Renal cortex interstitium (tissue), 11 donors: ENCODE data around the gene LHFPL2. TPM values are rescaled to one million over a fixed set of nuclear protein-coding genes. Genes with fewer than 3 reads are reported as not detected.

Source experiments
- DNase-seq, 11 donors: peaks; one replicate each; pipeline ENCODE4 v3.0.0-alpha.2; 2013; ENCODE audit warnings: low read depth in 9 of 11, low spot score in 4 of 11; ENCODE audit errors: extremely low read depth in 1 of 11
- polyA plus RNA-seq, 3 donors: library from polyadenylated mRNA; unstranded; fragments of 120-200 nt; gene quantifications; one replicate each; pipeline ENCODE4 v1.2.1, GENCODE V29; 2013; ENCODE audit not compliant: insufficient read length in 3 of 3

LHFPL2 gene
- polyA plus RNA-seq, 3 donors = 50.3 to 53.6 (median 50.3) TPM

DNA sequence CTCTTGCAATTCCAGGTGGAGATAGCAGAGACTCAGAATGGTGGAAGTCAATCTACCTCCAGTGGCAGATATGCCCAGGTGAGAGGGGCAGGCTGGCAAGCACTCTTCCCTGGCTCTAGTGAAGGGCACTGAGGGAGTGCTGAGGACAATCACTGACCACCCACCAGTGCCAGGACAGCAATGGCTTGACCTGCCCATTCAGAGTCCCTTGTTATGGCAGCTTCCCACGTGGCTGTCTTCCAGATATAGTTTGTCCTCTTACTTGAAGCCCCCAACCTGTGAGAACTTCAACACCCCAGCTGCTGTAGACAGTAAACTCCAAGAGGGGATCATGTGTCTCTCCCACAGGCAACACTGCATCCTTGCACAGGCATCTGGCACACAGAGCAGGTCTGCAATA lies 104.7 kb downstream of the LHFPL2 start:
- DNase-seq = no peak

DNA sequence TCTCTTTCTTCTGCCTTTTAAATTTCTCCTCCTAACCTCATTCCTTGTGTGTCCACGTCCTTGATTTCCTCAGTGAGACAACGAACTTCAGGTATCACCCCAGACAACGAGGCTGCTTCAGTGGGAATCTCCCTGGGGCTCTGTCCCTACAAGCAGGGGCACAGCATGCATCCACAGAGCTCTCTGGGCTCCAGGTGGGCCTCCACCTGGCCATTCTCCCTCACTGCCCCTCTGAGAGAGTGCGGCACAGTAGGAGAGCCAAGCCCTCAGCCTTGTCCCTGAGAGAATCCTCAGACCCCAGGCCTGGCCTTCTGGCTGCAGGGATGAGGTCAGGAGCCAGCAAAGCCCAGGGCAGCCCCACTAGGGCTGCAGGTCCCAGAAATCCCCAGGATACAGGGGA lies 105.3 kb downstream of the LHFPL2 start:
- no peak for DNase-seq

DNA sequence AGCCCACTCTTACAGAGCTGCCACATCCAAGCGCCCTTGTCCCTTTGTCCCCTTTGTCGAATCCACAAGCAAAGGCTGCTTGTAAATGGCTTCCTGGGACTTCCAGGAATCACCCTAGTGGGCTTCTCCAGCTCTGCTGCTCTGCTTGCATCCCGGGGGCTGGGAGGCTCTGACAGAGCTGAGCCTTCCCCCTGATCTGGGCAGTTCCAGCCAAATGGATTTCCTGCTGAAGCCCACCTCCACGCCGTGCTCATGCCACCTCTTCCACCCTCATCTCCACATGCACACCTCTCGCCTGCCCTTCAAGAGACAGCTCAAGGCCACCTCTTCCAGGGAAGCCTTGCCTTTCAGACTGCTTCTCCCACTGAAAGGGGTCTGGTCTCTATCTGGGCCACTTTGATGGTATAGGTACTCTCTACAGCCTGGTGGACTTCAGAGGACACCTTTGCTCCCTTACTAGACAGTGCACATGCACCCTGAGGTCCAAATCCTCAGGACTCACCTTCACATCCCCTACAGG lies 106.2 kb downstream of the LHFPL2 start:
- no peak for DNase-seq

DNA sequence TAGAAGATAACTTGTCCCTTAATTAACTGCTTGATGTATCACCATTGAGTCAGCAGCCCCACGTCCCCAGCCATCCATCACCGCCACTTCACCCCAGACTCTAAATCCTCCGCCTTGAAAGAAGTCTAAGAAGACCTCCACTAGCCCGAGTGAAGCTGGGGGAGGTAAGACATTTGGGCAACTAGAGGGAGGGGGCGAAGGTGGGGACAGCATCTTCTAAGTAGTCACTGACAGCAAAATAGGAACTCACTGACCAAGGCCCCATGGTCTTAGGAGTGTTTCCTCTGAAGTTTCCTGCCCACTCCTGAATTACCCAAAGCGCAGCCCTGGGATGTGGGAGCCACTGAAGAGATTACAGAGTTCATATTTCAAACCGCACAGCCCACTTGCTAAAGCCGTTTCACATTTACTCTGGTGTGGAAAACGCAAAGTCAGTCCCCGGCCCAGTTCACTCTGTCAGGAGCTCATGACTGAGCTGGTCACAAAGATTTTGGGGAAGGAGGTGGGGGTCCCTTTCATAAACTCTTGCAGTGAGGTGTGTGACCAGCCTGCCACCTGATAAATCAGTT lies 107.4 kb downstream of the LHFPL2 start:
- DNase-seq = peak in 1 of 11 donors; percentile 30

DNA sequence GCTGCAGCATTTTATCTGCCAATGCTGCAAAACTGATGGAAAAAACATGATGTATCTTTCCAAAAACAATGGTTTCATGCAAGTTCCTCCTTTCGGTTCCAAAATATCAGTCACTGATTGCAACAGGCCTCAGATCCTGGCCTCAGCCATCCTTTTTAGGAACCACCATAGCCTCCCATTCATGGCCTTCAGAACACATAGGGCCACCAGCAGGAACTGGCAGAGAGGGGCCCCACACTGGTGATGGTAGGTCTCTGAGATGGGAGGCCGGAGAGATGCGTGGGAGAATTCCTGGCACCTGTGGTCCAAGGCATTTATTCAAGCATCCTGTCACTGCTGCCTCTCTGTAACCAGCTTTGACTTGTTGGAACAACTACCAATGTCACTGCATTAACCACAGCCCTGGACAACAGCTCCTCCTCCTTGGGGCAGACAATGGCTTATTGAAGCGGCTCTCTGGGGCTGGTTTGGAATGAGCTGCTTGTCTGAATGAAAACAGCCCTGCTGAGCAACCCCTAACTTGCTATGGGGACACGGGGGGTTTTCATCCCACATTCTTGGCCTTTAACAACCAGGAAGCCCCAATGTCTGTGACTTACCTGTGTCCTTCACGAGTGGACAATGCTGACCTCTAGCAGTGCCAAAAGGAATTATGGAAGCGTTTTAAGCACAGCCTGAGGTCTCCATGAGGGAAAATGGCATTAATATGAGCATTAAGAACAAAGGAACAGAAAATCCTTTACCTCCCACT lies 108.1 kb downstream of the LHFPL2 start:
- no peak for DNase-seq

DNA sequence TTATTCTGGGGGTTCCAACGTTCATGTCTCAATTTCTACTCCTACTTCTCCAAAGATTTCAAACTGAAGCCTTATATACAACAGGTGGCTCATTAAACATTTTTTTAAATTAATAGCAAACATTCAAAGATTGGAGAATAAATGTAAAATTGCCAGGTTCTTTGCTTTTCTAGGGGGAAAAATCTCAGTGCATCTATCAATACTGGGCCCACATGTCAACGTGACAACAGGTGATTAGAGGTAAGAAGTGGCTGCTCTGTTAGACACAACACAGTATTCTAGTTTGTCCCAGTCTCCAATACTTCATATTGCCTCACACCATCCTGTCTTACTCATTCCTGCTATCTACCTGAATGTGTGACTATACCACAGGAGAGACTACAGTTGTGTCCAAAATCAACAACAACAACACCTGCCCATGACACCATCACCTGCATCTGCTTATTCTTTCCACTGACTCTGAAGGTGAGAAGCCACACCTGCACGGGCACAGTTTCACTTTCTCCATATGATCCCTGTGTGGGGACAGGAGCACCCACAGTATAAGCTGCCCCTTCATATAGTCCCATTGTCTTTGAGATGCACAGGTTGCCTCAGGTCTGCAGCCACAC lies 110.2 kb downstream of the LHFPL2 start:
- DNase-seq = no peak

DNA sequence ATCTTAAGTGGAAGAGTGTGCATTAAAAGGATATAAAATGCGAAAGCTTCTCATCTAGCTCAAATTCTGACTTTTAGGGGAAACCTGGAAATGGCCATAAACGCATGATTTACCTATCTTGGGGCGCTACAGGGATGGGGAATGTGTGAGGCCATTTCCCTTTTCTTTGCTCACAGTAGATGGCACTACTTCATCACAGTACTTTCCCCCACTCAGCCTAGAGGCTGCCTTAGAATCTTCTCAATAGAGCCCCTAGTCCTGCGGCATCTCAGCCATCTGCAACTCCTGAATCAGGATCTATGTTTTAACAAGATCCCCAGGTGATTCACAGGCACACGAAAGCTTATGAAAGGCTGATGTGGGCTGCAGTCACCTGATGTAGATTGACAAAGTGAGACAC lies 110.8 kb downstream of the LHFPL2 start:
- peak in 1 of 11 donors; percentile 47 for DNase-seq

DNA sequence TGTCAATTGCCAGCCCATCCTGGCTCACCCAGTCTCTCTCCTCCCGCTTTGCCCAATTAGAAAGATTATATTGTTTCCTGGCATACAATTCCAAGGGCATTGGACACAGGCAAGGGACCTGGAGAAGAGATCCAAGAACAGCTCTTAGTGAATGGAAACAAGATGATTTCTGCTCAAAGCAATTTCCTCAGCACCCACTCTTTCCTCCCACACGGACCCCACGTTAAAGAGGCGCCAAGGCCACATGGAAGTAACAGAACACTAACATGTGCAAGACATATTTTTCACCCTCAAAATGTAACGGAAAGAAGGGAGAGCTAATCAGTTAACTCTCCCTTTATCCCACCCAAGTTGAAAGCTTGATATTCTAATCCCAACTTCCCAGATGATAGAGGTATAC lies 111.2 kb downstream of the LHFPL2 start:
- DNase-seq = no peak

DNA sequence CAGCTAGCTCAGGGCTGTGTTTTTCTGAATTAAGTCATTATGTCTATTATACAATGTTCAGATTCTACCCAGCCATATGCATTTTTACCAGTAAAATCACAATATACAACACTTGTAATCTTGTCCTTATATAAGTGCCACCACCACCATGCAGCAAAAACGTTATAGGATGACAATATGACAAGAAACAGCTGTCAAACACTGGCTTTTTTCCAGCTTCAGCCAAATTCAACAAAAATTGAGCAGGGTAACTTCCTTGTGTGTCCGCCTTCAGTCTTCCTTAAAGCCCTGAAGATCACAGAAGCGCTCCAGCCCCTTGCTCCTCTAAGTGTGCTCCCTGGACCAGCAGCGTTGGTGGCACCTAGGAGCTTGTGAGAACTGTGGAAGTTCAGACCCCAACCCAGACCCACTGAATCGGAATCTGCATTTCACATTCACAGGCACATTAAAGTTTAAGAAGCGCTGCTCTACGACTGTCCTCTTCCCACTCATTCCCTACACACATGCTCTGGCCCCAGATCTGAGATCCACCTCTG lies 111.8 kb downstream of the LHFPL2 start:
- DNase-seq = no peak

DNA sequence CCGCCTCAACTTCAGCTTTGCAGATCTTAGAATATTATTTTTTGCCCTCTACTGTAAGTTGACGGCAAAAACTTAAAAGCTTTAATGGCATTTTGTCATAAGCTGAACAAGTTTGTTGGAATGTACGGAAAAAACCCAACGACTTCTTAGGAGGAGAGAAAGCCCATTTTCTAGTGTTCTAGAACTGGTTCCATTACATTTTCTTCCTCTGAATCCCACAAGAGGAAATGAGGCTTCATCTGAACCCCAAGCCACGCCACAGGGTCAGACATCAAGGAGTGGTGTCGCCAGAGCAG lies 113.7 kb downstream of the LHFPL2 start:
- no peak for DNase-seq

DNA sequence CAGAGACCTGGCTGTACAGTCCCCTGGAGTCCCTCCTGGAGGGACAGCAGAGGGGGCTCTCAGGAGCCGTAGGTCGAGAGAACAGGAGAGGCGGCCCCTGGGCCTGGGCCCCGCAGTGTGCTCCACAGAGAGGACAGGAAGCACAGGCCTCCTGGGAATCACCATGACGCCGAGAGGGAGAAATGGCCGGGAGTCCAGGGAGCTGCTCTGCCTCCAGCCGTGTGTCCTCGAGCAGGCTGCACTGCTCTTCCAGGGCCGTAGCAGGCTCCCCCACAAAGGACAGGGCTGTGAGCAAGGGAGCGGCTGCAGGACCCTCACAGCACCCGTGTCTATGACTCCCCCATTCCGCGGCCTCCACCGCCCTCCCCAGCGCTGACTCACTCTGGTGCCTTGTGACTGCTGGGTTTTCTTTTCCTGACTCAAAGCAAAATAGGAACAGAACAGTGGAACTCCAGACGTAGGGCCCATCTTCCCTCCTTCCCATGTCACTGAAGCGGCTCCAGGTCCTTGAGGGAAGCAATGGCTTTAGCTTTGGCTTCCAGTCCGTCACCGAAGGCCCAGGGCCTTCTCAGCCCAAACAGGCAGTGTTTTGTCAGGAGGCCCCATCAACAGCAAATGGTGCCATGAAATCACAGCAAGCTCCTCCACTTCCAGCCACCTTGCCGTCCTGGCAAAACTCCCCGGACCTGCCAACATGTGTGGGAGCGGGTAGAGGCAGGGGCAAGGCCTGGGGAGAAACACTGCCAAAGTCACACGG lies 114.2 kb downstream of the LHFPL2 start:
- DNase-seq = no peak

DNA sequence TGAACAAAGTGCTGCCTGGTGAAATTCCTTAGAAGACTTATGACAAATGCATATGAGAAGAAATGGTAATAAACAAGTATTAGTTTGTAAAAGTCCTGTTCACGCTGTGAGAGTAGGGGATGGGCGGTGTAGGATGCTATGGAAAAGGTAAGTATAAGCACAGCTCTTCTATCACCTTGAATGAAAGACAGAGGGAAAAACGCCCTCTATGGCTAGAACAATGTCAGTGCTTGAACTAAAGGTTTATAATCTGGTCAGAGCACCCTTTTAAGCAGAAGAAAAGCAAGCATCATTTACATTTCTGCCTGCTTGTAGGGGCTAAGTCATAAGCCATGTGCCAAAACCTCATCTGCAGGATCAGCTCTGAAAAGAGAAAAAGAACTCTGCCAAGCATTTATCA lies 115.2 kb downstream of the LHFPL2 start:
- no peak for DNase-seq

DNA sequence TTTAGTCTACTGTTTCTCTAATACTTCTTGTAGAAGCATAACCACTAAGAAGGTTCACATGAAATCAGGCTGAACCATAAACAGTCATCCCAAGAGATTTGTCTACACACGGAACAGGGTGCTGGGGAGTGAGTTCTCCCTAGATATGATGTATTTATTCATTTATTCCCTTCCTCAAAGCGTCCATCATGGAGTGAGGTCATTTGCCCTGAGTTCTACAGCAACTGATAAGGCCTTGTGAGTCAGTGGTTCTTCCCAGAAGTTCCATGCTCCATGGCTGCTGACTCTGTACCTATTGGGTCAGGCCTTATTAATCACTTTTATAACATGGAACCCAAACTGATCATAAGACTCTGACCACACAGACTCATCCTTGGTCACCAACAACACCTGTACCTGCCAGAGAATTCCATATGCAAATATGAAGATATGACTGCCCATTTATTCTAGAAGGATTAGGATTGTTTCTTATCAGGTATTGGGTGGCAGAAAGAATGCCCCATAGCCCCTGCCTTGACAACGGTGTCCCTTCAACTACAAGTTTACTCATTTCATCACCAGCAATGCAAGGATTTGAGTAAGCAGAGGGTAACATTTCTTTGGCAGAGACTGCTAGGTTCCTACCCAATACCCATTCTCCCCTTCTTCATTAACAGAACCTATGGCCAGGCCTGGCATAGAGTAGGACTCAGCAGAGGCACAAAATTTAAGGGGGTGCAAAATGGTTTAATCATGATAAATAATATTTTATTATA lies 118.1 kb downstream of the LHFPL2 start:
- no peak for DNase-seq

DNA sequence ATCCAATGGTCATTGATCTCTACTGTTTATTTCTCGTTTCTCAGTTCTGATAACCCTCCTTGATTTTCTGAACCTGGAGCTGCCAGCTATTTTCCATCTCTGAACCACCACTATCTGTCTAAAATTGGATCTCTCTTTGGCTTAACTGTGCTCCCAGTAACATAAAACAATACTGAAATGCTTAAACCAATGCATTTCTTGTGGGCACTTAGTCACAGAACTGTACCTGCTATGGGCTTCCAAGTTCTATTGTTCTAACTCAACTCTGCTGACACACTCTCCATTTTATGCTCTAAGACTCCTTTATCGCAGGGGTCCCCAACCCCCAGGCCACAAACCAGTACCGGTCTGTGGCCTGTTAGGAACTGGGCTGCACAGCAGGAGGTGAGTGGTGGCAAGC lies 120.6 kb downstream of the LHFPL2 start:
- no peak for DNase-seq

DNA sequence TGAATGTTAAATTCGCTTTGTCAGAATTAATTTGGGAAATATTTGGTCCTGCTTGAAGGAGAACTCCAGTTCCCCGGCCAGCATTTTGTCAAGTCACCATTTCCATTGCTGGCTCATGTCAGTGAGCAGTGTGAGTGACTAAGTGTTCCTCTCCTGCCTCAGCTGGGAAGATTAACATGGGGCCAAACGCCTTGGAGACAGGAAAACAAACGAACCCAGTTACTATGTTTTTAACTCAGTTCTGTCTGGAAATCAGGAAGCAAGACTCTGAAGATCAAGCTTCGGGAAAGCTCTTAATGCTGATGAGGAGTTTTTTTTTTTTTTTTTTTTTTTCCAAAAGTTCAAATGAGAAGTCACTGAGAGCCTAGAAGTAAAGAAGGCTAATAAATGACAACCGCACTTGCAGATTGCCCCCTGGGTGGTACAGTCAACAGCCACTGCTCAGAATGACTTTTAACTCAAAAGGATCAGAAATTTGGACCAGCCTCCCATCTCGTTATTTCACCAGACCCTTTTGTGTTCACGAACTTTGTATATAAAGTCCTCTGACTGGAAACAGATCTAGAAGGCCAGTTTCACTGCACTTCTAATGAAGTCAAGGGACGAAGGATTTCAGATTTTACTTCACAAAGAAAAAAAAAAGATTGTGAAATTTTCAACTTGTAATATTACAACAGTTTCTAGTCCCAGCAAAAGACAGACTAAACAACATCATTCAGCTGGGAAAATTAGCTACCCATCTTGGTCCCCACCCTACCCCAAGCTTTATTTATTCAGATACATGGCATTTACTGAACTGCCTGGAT lies 121.3 kb downstream of the LHFPL2 start:
- DNase-seq = peak in 3 of 11 donors; percentile 58 to 74 (median 65)

DNA sequence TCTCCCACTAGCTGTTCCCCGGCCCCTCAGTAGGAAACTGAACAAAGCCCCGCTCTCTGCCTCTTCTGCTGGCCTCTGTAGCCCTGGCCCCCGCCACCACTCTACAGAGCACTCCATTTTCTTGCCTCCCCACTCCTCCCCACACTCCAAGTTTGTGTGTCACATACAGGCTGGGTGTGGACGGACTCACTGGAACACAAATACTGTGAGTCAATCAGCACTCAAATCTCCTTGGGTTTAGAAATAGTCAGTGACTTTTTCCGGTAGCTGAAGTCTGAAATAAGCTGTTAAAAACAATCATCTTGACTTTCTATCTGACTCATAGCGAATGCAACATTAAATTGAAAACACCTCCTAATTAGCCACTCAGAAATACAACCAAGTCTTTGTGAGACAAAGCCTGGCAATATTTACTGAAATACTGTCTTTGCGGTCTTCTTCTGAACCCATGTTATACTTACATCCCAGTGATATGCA lies 122.5 kb downstream of the LHFPL2 start:
- DNase-seq = no peak

DNA sequence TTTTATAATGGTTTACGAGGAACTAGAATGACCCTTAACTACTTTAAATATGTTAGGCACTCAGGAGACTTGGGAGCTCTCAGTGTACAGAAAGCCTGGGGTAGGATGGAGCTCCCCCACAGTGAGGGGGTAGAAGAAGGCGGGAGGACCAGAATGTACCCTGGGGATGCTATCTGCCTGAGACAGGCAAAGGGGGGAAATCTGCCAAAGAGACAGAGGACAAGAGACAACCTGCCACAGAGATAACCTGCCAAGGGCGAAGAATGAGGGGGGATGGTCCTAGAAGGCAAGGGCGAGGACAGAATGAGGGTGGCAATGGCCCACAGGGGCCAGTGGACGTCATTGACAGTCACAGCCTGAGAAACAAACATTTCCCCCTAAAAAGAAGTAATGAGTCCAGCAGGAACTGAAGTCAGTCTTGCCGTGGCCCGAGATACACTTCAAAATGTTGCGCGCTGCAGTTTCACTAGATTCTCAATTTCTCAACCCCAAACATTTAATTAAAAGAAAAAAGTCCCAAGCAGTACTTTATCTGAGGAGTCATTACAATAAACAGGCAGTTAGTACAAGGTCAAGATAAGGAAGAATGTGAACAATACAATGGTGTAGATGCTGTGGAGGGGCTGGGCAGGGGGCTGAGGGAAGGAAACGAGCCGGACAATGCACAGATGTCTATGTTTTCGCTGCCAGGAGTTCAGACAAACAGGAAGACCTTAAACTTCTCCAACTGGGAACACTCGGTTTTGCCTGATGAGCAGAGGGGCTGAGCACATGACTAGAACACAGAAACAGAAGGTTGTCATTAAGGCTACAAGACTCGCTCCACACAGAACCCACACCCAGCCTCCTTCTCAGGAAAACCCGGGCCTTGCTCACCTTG lies 125.0 kb downstream of the LHFPL2 start:
- no peak for DNase-seq
